HG03571 (cell line): Measurements from ENCODE around the gene IGSF5.
"Not testable (repeated sequence)": the region's sequence is repeated elsewhere in the genome, so short reads cannot be mapped to it uniquely, and the experiment has no call there.

Experiments used
- ATAC-seq: cut with Tn5 transposase; IDR thresholded peaks from one replicate; pipeline ENCODE4 v1.9.1; 2021; ENCODE audit not compliant: unreplicated experiment

Gene IGSF5

GRCh38 chr21:39737376-39738000, 7.5 kb upstream of the IGSF5 start:
- ATAC-seq: no peak

- no peak for ATAC-seq
These were observed 6.4 kb upstream of the IGSF5 start for GRCh38 chr21:39738566-39738965.

- not testable (repeated sequence) for ATAC-seq
These were observed 5.5 kb upstream of the IGSF5 start for GRCh38 chr21:39739531-39739930.

- not testable (repeated sequence) for ATAC-seq
These were observed 2.4 kb upstream of the IGSF5 start for GRCh38 chr21:39742561-39742960.

GRCh38 chr21:39745332-39745731, 349 bp downstream of the IGSF5 start:
- not testable (repeated sequence) for ATAC-seq

- ATAC-seq: no peak
These were observed 5.7 kb downstream of the IGSF5 start for GRCh38 chr21:39750670-39751069.

- no peak for ATAC-seq
These were observed 9.8 kb downstream of the IGSF5 start for GRCh38 chr21:39754811-39755210.

GRCh38 chr21:39756285-39756684, 11.3 kb downstream of the IGSF5 start:
- no peak for ATAC-seq

GRCh38 chr21:39763272-39763970, 18.4 kb downstream of the IGSF5 start:
- no peak for ATAC-seq

- ATAC-seq: no peak
These were observed 29.2 kb downstream of the IGSF5 start for GRCh38 chr21:39774227-39774626.

- no peak for ATAC-seq
These were observed 30.8 kb downstream of the IGSF5 start for GRCh38 chr21:39775816-39776215.

- ATAC-seq: no peak
These were observed 31.6 kb downstream of the IGSF5 start for GRCh38 chr21:39776589-39776988.

GRCh38 chr21:39781331-39781730, 36.3 kb downstream of the IGSF5 start:
- no peak for ATAC-seq

GRCh38 chr21:39788383-39788782, 43.4 kb downstream of the IGSF5 start:
- ATAC-seq: no peak

GRCh38 chr21:39796466-39796865, 51.5 kb downstream of the IGSF5 start:
- ATAC-seq: no peak

- no peak for ATAC-seq
These were observed 54.2 kb downstream of the IGSF5 start for GRCh38 chr21:39799178-39799577.

- no peak for ATAC-seq
These were observed 55.3 kb downstream of the IGSF5 start for GRCh38 chr21:39800311-39800710.

- ATAC-seq: no peak
These were observed 57.2 kb downstream of the IGSF5 start for GRCh38 chr21:39802217-39802616.

GRCh38 chr21:39803393-39803792, 58.4 kb downstream of the IGSF5 start:
- ATAC-seq: no peak

GRCh38 chr21:39804240-39804639, 59.3 kb downstream of the IGSF5 start:
- no peak for ATAC-seq

- ATAC-seq: no peak
These were observed 61.0 kb downstream of the IGSF5 start for GRCh38 chr21:39805983-39806382.

- no peak for ATAC-seq
These were observed 62.8 kb downstream of the IGSF5 start for GRCh38 chr21:39807738-39808137.

- ATAC-seq: no peak
These were observed 65.0 kb downstream of the IGSF5 start for GRCh38 chr21:39809936-39810335.
